A549 (cell line): Measurements from ENCODE around the gene ZNF470. TPM values are rescaled to one million over a fixed set of nuclear protein-coding genes. Genes with fewer than 3 reads are reported as not detected.

ENCODE experiments used
- ATAC-seq, 2 experiments: fragments of 200-7000 bp in 1 of 2; fragments of >200 bp in 1 of 2; cut with Nextera tagmentation in 1 of 2; cut with Tn5 transposase in 1 of 2; 3 replicates each; pipeline versions ENCODE4 v1.8.0 to v1.9.1; 2018 to 2020; ENCODE audit warnings: mild to moderate bottlenecking in 1 of 2, moderate library complexity in 1 of 2
- CTCF ChIA-PET: fragments of 300-600 bp; sonication (Branson Sonifier 250); formaldehyde crosslinking; extraction: SDS; loops from one replicate; lab custom pipeline; 2021; ENCODE audit warnings: antibody characterized with exemption, inconsistent platforms; lab: Yijun Ruan, JAX
- POLR2A ChIA-PET: fragments of 350-600 bp; formaldehyde crosslinking; extraction: SDS; loops from one replicate; lab custom pipeline; 2021; ENCODE audit warnings: antibody characterized with exemption, inconsistent platforms; lab: Yijun Ruan, JAX
- DNase-seq, 2 experiments: peaks; one replicate each; pipeline versions ENCODE4 v3.0.0 to v3.0.0-alpha.2; 2011 to 2016; ENCODE audit warnings: low read depth in 1 of 2, low spot score in 1 of 2
- FAIRE-seq: peaks from 2 replicates; lab custom pipeline; 2011; peaks lifted over from hg19 to GRCh38; lab: Jason Lieb, UNC
- H3K27ac ChIP-seq, 2 experiments: fragments of >200 bp; sonication (Bioruptor Twin); formaldehyde crosslinking; 3 replicates each; pipeline ENCODE4 v1.5.1; 2016 to 2017
- H3K4me1 ChIP-seq: fragments of >200 bp; sonication (Bioruptor Twin); formaldehyde crosslinking; 3 replicates; pipeline ENCODE4 v1.6.1; 2016
- H3K4me2 ChIP-seq: fragments of >200 bp; sonication (Bioruptor Twin); formaldehyde crosslinking; 3 replicates; pipeline ENCODE4 v1.6.1; 2016
- H3K4me3 ChIP-seq: fragments of >200 bp; sonication (Bioruptor Twin); formaldehyde crosslinking; 3 replicates; pipeline ENCODE4 v1.5.1; 2016
- H3K9me3 ChIP-seq: fragments of >200 bp; sonication (Bioruptor Twin); formaldehyde crosslinking; 3 replicates; pipeline ENCODE4 v1.6.1; 2016
- BHLHE40 ChIP-seq: IDR thresholded peaks from 2 replicates; pipeline ENCODE4 v1.6.1; 2012; ENCODE audit warnings: low read depth, low read length, inconsistent platforms
- CBX2 ChIP-seq: fragments of 200-600 bp; sonication (generic); IDR thresholded peaks from 2 replicates; pipeline ENCODE4 v1.6.1; 2016; ENCODE audit warnings: low read depth, mild to moderate bottlenecking, borderline replicate concordance
- CEBPB ChIP-seq, 2 experiments: fragments of >200 bp in 1 of 2; sonication (Bioruptor Twin) in 1 of 2; formaldehyde crosslinking in 1 of 2; IDR thresholded peaks; 2 replicates each; pipeline ENCODE4 v1.6.1; 2012 to 2016
- CHD2 ChIP-seq: fragments of 150-350 bp; IDR thresholded peaks from 2 replicates; pipeline ENCODE4 v1.6.1; 2014; ENCODE audit warnings: low read length; ENCODE audit not compliant: partially characterized antibody
- CHD4 ChIP-seq: fragments of 200-600 bp; sonication (generic); IDR thresholded peaks from 2 replicates; pipeline ENCODE4 v1.6.1; 2016; ENCODE audit warnings: antibody characterized with exemption, mild to moderate bottlenecking, borderline replicate concordance
- CTCF ChIP-seq: fragments of >200 bp; sonication (Bioruptor Twin); formaldehyde crosslinking; IDR thresholded peaks from 3 replicates; pipeline ENCODE4 v1.5.1; 2016
- E2F6 ChIP-seq: IDR thresholded peaks from 2 replicates; pipeline ENCODE4 v1.6.1; 2012; ENCODE audit warnings: low read depth, borderline replicate concordance
- EHF ChIP-seq: fragments of 250-450 bp; sonication (Bioruptor Pico); IDR thresholded peaks from 2 replicates; pipeline ENCODE4 v1.5.0; 2020; ENCODE audit warnings: mild to moderate bottlenecking
- EHMT2 ChIP-seq: fragments of 200-600 bp; sonication (generic); IDR thresholded peaks from 2 replicates; pipeline ENCODE4 v1.6.1; 2016; ENCODE audit warnings: antibody characterized with exemption, low read depth, mild to moderate bottlenecking, moderate library complexity
- ELK1 ChIP-seq: fragments of 150-350 bp; IDR thresholded peaks from 2 replicates; pipeline ENCODE4 v1.6.1; 2014; ENCODE audit warnings: low read depth, mild to moderate bottlenecking, low read length
- ESRRA ChIP-seq: fragments of 150-350 bp; IDR thresholded peaks from 2 replicates; pipeline ENCODE4 v1.6.1; 2014; ENCODE audit warnings: mild to moderate bottlenecking, low read length, borderline replicate concordance
- FOSB ChIP-seq: fragments of 250-450 bp; sonication (Bioruptor Pico); IDR thresholded peaks from 2 replicates; pipeline ENCODE4 v1.5.0; 2020; ENCODE audit warnings: mild to moderate bottlenecking, moderate library complexity
- GATA3 ChIP-seq: IDR thresholded peaks from 2 replicates; pipeline ENCODE4 v1.6.1; 2012; ENCODE audit warnings: borderline replicate concordance
- HDAC2 ChIP-seq: fragments of 200-600 bp; sonication (generic); IDR thresholded peaks from 2 replicates; pipeline ENCODE4 v1.6.1; 2016
- HES2 ChIP-seq: fragments of >200 bp; sonication (Bioruptor Twin); formaldehyde crosslinking; IDR thresholded peaks from 2 replicates; pipeline ENCODE4 v1.6.1; 2016
- HOXB13 ChIP-seq: fragments of 250-450 bp; sonication (Bioruptor Pico); IDR thresholded peaks from 2 replicates; pipeline ENCODE4 v1.5.0; 2020; ENCODE audit warnings: low read depth, mild to moderate bottlenecking, moderate library complexity
- HOXB5 ChIP-seq: fragments of 250-450 bp; sonication (Bioruptor Pico); IDR thresholded peaks from 2 replicates; pipeline ENCODE4 v1.5.0; 2020; ENCODE audit warnings: mild to moderate bottlenecking, moderate library complexity
- MAFK ChIP-seq: fragments of 450-650 bp; IDR thresholded peaks from 2 replicates; pipeline ENCODE4 v1.6.1; 2014; ENCODE audit not compliant: partially characterized antibody
- NFE2L2 ChIP-seq: fragments of 150-350 bp; conservative IDR thresholded peaks from 2 replicates; pipeline ENCODE4 v1.6.1; 2014; ENCODE audit warnings: low read length
- NPAS2 ChIP-seq: fragments of 250-450 bp; sonication (Bioruptor Pico); IDR thresholded peaks from 2 replicates; pipeline ENCODE4 v1.8.0; 2022; ENCODE audit warnings: mild to moderate bottlenecking, moderate library complexity, borderline replicate concordance
- PBX3 ChIP-seq: IDR thresholded peaks from 2 replicates; pipeline ENCODE4 v1.6.1; 2012
- RCOR1 ChIP-seq: fragments of 150-350 bp; IDR thresholded peaks from 2 replicates; pipeline ENCODE4 v1.6.1; 2014; ENCODE audit warnings: antibody characterized with exemption, low read length, low read depth
- SMC3 ChIP-seq: fragments of >200 bp; sonication (Bioruptor Twin); formaldehyde crosslinking; IDR thresholded peaks from 3 replicates; pipeline ENCODE4 v1.6.1; 2018; ENCODE audit warnings: inconsistent platforms
- TFCP2L1 ChIP-seq: fragments of 250-450 bp; sonication (Bioruptor Pico); IDR thresholded peaks from 2 replicates; pipeline ENCODE4 v1.5.0; 2021; ENCODE audit warnings: mild to moderate bottlenecking
- USF2 ChIP-seq: fragments of 450-650 bp; IDR thresholded peaks from 2 replicates; pipeline ENCODE4 v1.6.1; 2014; ENCODE audit warnings: antibody characterized with exemption
- ZC3H11A ChIP-seq: fragments of 450-650 bp; IDR thresholded peaks from 2 replicates; pipeline ENCODE4 v1.6.1; 2014; ENCODE audit warnings: antibody characterized with exemption, mild to moderate bottlenecking
- ZNF302 ChIP-seq: fragments of 250-450 bp; sonication (Bioruptor Pico); IDR thresholded peaks from 2 replicates; pipeline ENCODE4 v1.9.0; 2021; ENCODE audit warnings: inconsistent platforms, mild to moderate bottlenecking, moderate library complexity
- WGBS: methylation state at CpG from one replicate; pipeline ENCODE4 v1.1.6; 2017; ENCODE audit errors: missing lambda C conversion rate; 5-methylcytosine and 5-hydroxymethylcytosine counted together
- polyA plus RNA-seq, 4 experiments: library from polyadenylated mRNA; depleted of rRNA in 3 of 4; stranded (reverse); fragments of >200 nt; fragmentation: RNase III in 1 of 4; extraction: RNeasy Plus Mini Kit Qiagen cat#74134 plus additional on column Dnase treatment in 1 of 4; gene quantifications; 2 replicates in 3 of 4; 3 replicates in 1 of 4; pipeline ENCODE4 v1.2.3, GENCODE V29; 2011 to 2017

The ZNF470 gene
- polyA plus RNA-seq, 2 of the 4 experiments (the other 2 are of a cell fraction), result 1.7 to 2.8 TPM

GRCh38 chr19:56601375-56601774 lies 34.1 kb downstream of the ZNF470 start:
- Histone ChIP-seq H3K4me1 (no peaks in the 10 kb centered on the region), H3K4me2 (no peak overlapping the region), H3K4me3 (no peak overlapping the region), H3K9me3 (peaks cover 91% of the 10 kb centered on the region), H3K27ac (no peak overlapping the region)
- FAIRE-seq, result no peak
- 74% methylated on average over 3 of the region's 3 CpGs for WGBS
- ATAC-seq, result no peak
- no peak for DNase-seq
- ChIA-PET POLR2A (no interaction called here), CTCF (no interaction called here)
- no peak for TF ChIP-seq RCOR1

GRCh38 chr19:56603829-56604228 lies 36.6 kb downstream of the ZNF470 start:
- Histone ChIP-seq H3K4me2 (no peak overlapping the region), H3K4me1 (no peaks in the 10 kb centered on the region), H3K9me3 (peaks cover 91% of the 10 kb centered on the region), H3K27ac (no peak overlapping the region), H3K4me3 (no peak overlapping the region)
- ATAC-seq, result no peak
- FAIRE-seq, result no peak
- POLR2A ChIA-PET, result no interaction called here
- no peak for TF ChIP-seq CBX2
- TF ChIP-seq HOXB5, result no peak
- no peak for TF ChIP-seq E2F6
- no peak for TF ChIP-seq CHD4
- no peak for TF ChIP-seq HES2
- no peak for TF ChIP-seq ZC3H11A
- TF ChIP-seq GATA3, result no peak
- no peak for TF ChIP-seq HOXB13 (CRISPR knock-in tag)
- TF ChIP-seq CTCF, result no peak
- no peak for TF ChIP-seq ZNF302
- TF ChIP-seq NFE2L2, result no peak
- TF ChIP-seq PBX3, result no peak
- no peak for TF ChIP-seq ESRRA
- no peak for TF ChIP-seq EHMT2
- TF ChIP-seq USF2, result no peak
- TF ChIP-seq SMC3, result no peak
- TF ChIP-seq CEBPB (IDR thresholded peaks at IDR 0.05), result no peak
- DNase-seq, result no peak
- CTCF ChIA-PET, result no interaction called here
- WGBS, result 84% methylated on average over 6 of the region's 6 CpGs

- Histone ChIP-seq H3K4me3 (no peak overlapping the region), H3K27ac (no peak overlapping the region), H3K4me1 (no peaks in the 10 kb centered on the region), H3K4me2 (no peak overlapping the region), H3K9me3 (peaks cover 100% of the 10 kb centered on the region)
- ATAC-seq (no peak), FAIRE-seq (no peak), DNase-seq (no peak)
- TF ChIP-seq ZNF302 (no peak), NFE2L2 (no peak), CHD2 (no peak), ELK1 (no peak), FOSB (CRISPR knock-in tag) (no peak), RCOR1 (no peak), HOXB5 (no peak), TFCP2L1 (CRISPR knock-in tag) (no peak), MAFK (no peak), NPAS2 (no peak), HDAC2 (no peak), EHF (CRISPR knock-in tag) (no peak), BHLHE40 (no peak)
- 91% methylated on average over 8 of the region's 8 CpGs for WGBS
- ChIA-PET POLR2A (no interaction called here), CTCF (no interaction called here)
Measured at GRCh38 chr19:56608274-56608964, 41.2 kb downstream of the ZNF470 start.
